A549 (cell line): ENCODE results near the gene LRRC41. TPM values are rescaled to one million over a fixed set of nuclear protein-coding genes. Genes with fewer than 3 reads are reported as not detected.
"Not testable (repeated sequence)": the region's sequence is repeated elsewhere in the genome, so short reads cannot be mapped to it uniquely, and the experiment has no call there.

Experiments used
- ATAC-seq, 2 experiments: fragments of 200-7000 bp in 1 of 2; fragments of >200 bp in 1 of 2; cut with Nextera tagmentation in 1 of 2; cut with Tn5 transposase in 1 of 2; 3 replicates each; pipeline versions ENCODE4 v1.8.0 to v1.9.1; 2018 to 2020; ENCODE audit warnings: mild to moderate bottlenecking in 1 of 2, moderate library complexity in 1 of 2
- CTCF ChIA-PET: fragments of 300-600 bp; sonication (Branson Sonifier 250); formaldehyde crosslinking; extraction: SDS; loops from one replicate; lab custom pipeline; 2021; ENCODE audit warnings: antibody characterized with exemption, inconsistent platforms; lab: Yijun Ruan, JAX
- POLR2A ChIA-PET: fragments of 350-600 bp; formaldehyde crosslinking; extraction: SDS; loops from one replicate; lab custom pipeline; 2021; ENCODE audit warnings: antibody characterized with exemption, inconsistent platforms; lab: Yijun Ruan, JAX
- DNase-seq, 2 experiments: peaks; one replicate each; pipeline versions ENCODE4 v3.0.0 to v3.0.0-alpha.2; 2011 to 2016; ENCODE audit warnings: low read depth in 1 of 2, low spot score in 1 of 2
- FAIRE-seq: peaks from 2 replicates; lab custom pipeline; 2011; peaks lifted over from hg19 to GRCh38; lab: Jason Lieb, UNC
- H3K27ac ChIP-seq, 2 experiments: fragments of >200 bp; sonication (Bioruptor Twin); formaldehyde crosslinking; 3 replicates each; pipeline ENCODE4 v1.5.1; 2016 to 2017
- H3K4me1 ChIP-seq: fragments of >200 bp; sonication (Bioruptor Twin); formaldehyde crosslinking; 3 replicates; pipeline ENCODE4 v1.6.1; 2016
- H3K4me2 ChIP-seq: fragments of >200 bp; sonication (Bioruptor Twin); formaldehyde crosslinking; 3 replicates; pipeline ENCODE4 v1.6.1; 2016
- H3K4me3 ChIP-seq: fragments of >200 bp; sonication (Bioruptor Twin); formaldehyde crosslinking; 3 replicates; pipeline ENCODE4 v1.5.1; 2016
- H3K9me3 ChIP-seq: fragments of >200 bp; sonication (Bioruptor Twin); formaldehyde crosslinking; 3 replicates; pipeline ENCODE4 v1.6.1; 2016
- BHLHE40 ChIP-seq: IDR thresholded peaks from 2 replicates; pipeline ENCODE4 v1.6.1; 2012; ENCODE audit warnings: low read depth, low read length, inconsistent platforms
- CTCF ChIP-seq: fragments of >200 bp; sonication (Bioruptor Twin); formaldehyde crosslinking; IDR thresholded peaks from 3 replicates; pipeline ENCODE4 v1.5.1; 2016
- FOXS1 ChIP-seq: fragments of 250-450 bp; sonication (Bioruptor Pico); IDR thresholded peaks from 2 replicates; pipeline ENCODE4 v1.5.0; 2020; ENCODE audit warnings: mild to moderate bottlenecking, moderate library complexity
- HES2 ChIP-seq: fragments of >200 bp; sonication (Bioruptor Twin); formaldehyde crosslinking; IDR thresholded peaks from 2 replicates; pipeline ENCODE4 v1.6.1; 2016
- HOXA7 ChIP-seq: fragments of 250-450 bp; sonication (Bioruptor Pico); IDR thresholded peaks from 2 replicates; pipeline ENCODE4 v1.5.0; 2020; ENCODE audit warnings: mild to moderate bottlenecking, moderate library complexity
- HOXB5 ChIP-seq: fragments of 250-450 bp; sonication (Bioruptor Pico); IDR thresholded peaks from 2 replicates; pipeline ENCODE4 v1.5.0; 2020; ENCODE audit warnings: mild to moderate bottlenecking, moderate library complexity
- NFE2L2 ChIP-seq: fragments of 150-350 bp; conservative IDR thresholded peaks from 2 replicates; pipeline ENCODE4 v1.6.1; 2014; ENCODE audit warnings: low read length
- PBX3 ChIP-seq: IDR thresholded peaks from 2 replicates; pipeline ENCODE4 v1.6.1; 2012
- RAD21 ChIP-seq, 2 experiments: fragments of >200 bp in 1 of 2; sonication (Bioruptor Twin) in 1 of 2; formaldehyde crosslinking in 1 of 2; IDR thresholded peaks in 1 of 2; conservative IDR thresholded peaks in 1 of 2; 2 replicates in 1 of 2; 3 replicates in 1 of 2; pipeline ENCODE4 v1.6.1; 2012 to 2018; ENCODE audit warnings: inconsistent platforms in 1 of 2
- ZSCAN20 ChIP-seq: fragments of 250-450 bp; sonication (Bioruptor Pico); IDR thresholded peaks from 2 replicates; pipeline ENCODE4 v1.8.0; 2022; ENCODE audit warnings: mild to moderate bottlenecking, moderate library complexity
- WGBS: methylation state at CpG from one replicate; pipeline ENCODE4 v1.1.6; 2017; ENCODE audit errors: missing lambda C conversion rate; 5-methylcytosine and 5-hydroxymethylcytosine counted together
- polyA plus RNA-seq, 4 experiments: library from polyadenylated mRNA; depleted of rRNA in 3 of 4; stranded (reverse); fragments of >200 nt; fragmentation: RNase III in 1 of 4; extraction: RNeasy Plus Mini Kit Qiagen cat#74134 plus additional on column Dnase treatment in 1 of 4; gene quantifications; 2 replicates in 3 of 4; 3 replicates in 1 of 4; pipeline ENCODE4 v1.2.3, GENCODE V29; 2011 to 2017
- TF ChIP-seq, protein P1 (sequence below): IDR thresholded peaks from 2 replicates; pipeline ENCODE4 v1.6.1; 2012; ENCODE audit warnings: low read depth, borderline replicate concordance
- TF ChIP-seq, protein P2 (sequence below): fragments of 450-650 bp; IDR thresholded peaks from 2 replicates; pipeline ENCODE4 v1.6.1; 2014; ENCODE audit warnings: antibody characterized with exemption

LRRC41 gene
- polyA plus RNA-seq, 2 of the 4 experiments (the other 2 are of a cell fraction) = 28.6 to 33.4 TPM

- no peak for TF ChIP-seq FOXS1
- no peak for TF ChIP-seq CTCF
- no peak for TF ChIP-seq ZSCAN20
- TF ChIP-seq HOXA7 (CRISPR knock-in tag) = no peak
- no peak for TF ChIP-seq HES2
- H3K4me2 ChIP-seq = no peak overlapping the region
- no peaks in the 10 kb centered on the region for H3K9me3 ChIP-seq
- DNase-seq (no peak), FAIRE-seq (no peak), ATAC-seq (no peak)
- POLR2A ChIA-PET = no interaction called here
- H3K27ac ChIP-seq = no peak overlapping the region
- H3K4me3 ChIP-seq = no peak overlapping the region
- peaks cover 9% of the 10 kb centered on the region for H3K4me1 ChIP-seq
- CTCF ChIA-PET = interaction anchor here (1.3 kb wide), 1 partner anchor 13 kb away, joined by 5 read pairs; no protein-coding TSS in a partner anchor
- WGBS = 90% methylated on average over 3 of the region's 3 CpGs
Observed at GRCh38 chr1:46335081-46335480, 31.7 kb upstream of the LRRC41 start.

- H3K9me3 ChIP-seq = no peaks in the 10 kb centered on the region
- DNase-seq = no peak
- no peak for ATAC-seq
- no peak overlapping the region for H3K27ac ChIP-seq
- FAIRE-seq = no peak
- H3K4me1 ChIP-seq = peaks cover 5% of the 10 kb centered on the region
- ChIA-PET CTCF (interaction anchor here (0.9 to 2.6 kb wide), 10 partner anchors 8 to 37 kb away, joined by 3 to 31 read pairs (median 4); no protein-coding TSS in a partner anchor), POLR2A (no interaction called here)
- no peak overlapping the region for H3K4me3 ChIP-seq
- TF ChIP-seq, protein P1, sequence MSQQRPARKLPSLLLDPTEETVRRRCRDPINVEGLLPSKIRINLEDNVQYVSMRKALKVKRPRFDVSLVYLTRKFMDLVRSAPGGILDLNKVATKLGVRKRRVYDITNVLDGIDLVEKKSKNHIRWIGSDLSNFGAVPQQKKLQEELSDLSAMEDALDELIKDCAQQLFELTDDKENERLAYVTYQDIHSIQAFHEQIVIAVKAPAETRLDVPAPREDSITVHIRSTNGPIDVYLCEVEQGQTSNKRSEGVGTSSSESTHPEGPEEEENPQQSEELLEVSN = no peak
- no peak for TF ChIP-seq ZSCAN20
- TF ChIP-seq HOXA7 (CRISPR knock-in tag) = no peak
- TF ChIP-seq BHLHE40 = no peak
- no peak for TF ChIP-seq HOXB5 (CRISPR knock-in tag)
- no peak for TF ChIP-seq PBX3
- TF ChIP-seq, protein P2, sequence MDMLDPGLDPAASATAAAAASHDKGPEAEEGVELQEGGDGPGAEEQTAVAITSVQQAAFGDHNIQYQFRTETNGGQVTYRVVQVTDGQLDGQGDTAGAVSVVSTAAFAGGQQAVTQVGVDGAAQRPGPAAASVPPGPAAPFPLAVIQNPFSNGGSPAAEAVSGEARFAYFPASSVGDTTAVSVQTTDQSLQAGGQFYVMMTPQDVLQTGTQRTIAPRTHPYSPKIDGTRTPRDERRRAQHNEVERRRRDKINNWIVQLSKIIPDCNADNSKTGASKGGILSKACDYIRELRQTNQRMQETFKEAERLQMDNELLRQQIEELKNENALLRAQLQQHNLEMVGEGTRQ = no peak
- H3K4me2 ChIP-seq = no peak overlapping the region
- 54% methylated on average over 2 of the region's 2 CpGs for WGBS
Observed at GRCh38 chr1:46334030-46334384, 30.6 kb upstream of the LRRC41 start.

GRCh38 chr1:46333300-46334029 is 30.0 kb upstream of the LRRC41 start:
- ChIA-PET POLR2A (no interaction called here), CTCF (interaction anchor here (0.6 to 2.6 kb wide), 11 partner anchors 9 to 1562 kb away, joined by 3 to 31 read pairs (median 4); no protein-coding TSS in a partner anchor)
- H3K4me3 ChIP-seq = no peak overlapping the region
- no peak overlapping the region for H3K4me2 ChIP-seq
- DNase-seq (peak; percentile 45 to 51), ATAC-seq (peak; percentile 91 to 95), FAIRE-seq (no peak)
- WGBS = 62% methylated on average over 9 of the region's 9 CpGs
- no peaks in the 10 kb centered on the region for H3K9me3 ChIP-seq
- H3K27ac ChIP-seq = no peak overlapping the region
- TF ChIP-seq CTCF (peak; percentile 36), NFE2L2 (no peak), RAD21 (conservative IDR thresholded peaks at IDR 0.05 in 1 of 2, IDR thresholded peaks at IDR 0.05 in 1 of 2) (peak; percentile 23 to 48; a peak in 2 of 5 replicates)
- no peaks in the 10 kb centered on the region for H3K4me1 ChIP-seq

GRCh38 chr1:46331786-46332540 is 28.5 kb upstream of the LRRC41 start:
- H3K9me3 ChIP-seq, H3K4me2 ChIP-seq, H3K4me3 ChIP-seq, H3K4me1 ChIP-seq, DNase-seq, POLR2A ChIA-PET, ATAC-seq, H3K27ac ChIP-seq, FAIRE-seq: not testable (repeated sequence)
- 87% methylated on average over 22 of the region's 24 CpGs for WGBS
- CTCF ChIA-PET = interaction anchor here (0.6 to 2.6 kb wide), 2 partner anchors 15 to 87 kb away, joined by 4 to 31 read pairs; no protein-coding TSS in a partner anchor

GRCh38 chr1:46330381-46330780 is 27.0 kb upstream of the LRRC41 start:
- H3K4me2 ChIP-seq, CTCF ChIA-PET, H3K4me1 ChIP-seq, H3K9me3 ChIP-seq, H3K4me3 ChIP-seq, POLR2A ChIA-PET, FAIRE-seq, DNase-seq, H3K27ac ChIP-seq, ATAC-seq: not testable (repeated sequence)
- 89% methylated on average over 2 of the region's 2 CpGs for WGBS
